IMR-90 (cell line): Measurements from ENCODE around the gene GLYAT. TPM values are rescaled to one million over a fixed set of nuclear protein-coding genes. Genes with fewer than 3 reads are reported as not detected.

Source experiments
- ATAC-seq: fragments of 200-7000 bp; cut with Tn5 transposase; 2 replicates; pipeline ENCODE4 v1.9.1; 2020; ENCODE audit warnings: low read depth, mild to moderate bottlenecking, moderate library complexity
- BruUV-seq: library from RNA; stranded (reverse); fragments of 400-500 nt; replicated peaks from 2 replicates; lab custom pipeline; 2021; lab: Mats Ljungman, UMichigan
- CTCF ChIA-PET: fragments of 300-600 bp; formaldehyde crosslinking; extraction: SDS; loops from one replicate; lab custom pipeline; 2021; ENCODE audit warnings: antibody characterized with exemption; lab: Yijun Ruan, JAX
- POLR2A ChIA-PET: fragments of 300-600 bp; sonication (Branson Sonifier 250); formaldehyde crosslinking; loops from one replicate; lab custom pipeline; 2022; ENCODE audit warnings: antibody characterized with exemption; ENCODE audit not compliant: unreplicated experiment; lab: Charles Lee
- DNase-seq: peaks from one replicate; pipeline ENCODE4 v3.0.0; 2013
- H2AFZ ChIP-seq: replicated peaks from 2 replicates; pipeline ENCODE3; 2013; ENCODE audit warnings: low read length, mild to moderate bottlenecking; ENCODE audit not compliant: poor library complexity
- H2AK5ac ChIP-seq: 2 replicates; pipeline ENCODE4 v1.6.1; 2013; ENCODE audit warnings: low read depth, low read length, inconsistent platforms
- H2AK9ac ChIP-seq: replicated peaks from 2 replicates; pipeline ENCODE3; 2013; ENCODE audit warnings: mild to moderate bottlenecking, low read depth, low read length, moderate library complexity; ENCODE audit not compliant: poor library complexity
- H2BK120ac ChIP-seq: 2 replicates; pipeline ENCODE4 v1.6.1; 2013; ENCODE audit warnings: low read depth, low read length, inconsistent platforms
- H2BK15ac ChIP-seq: 3 replicates; pipeline ENCODE4 v1.6.1; 2013; ENCODE audit warnings: low read depth, low read length, inconsistent platforms
- H2BK20ac ChIP-seq: 2 replicates; pipeline ENCODE4 v1.6.1; 2013; ENCODE audit warnings: low read depth, mild to moderate bottlenecking, inconsistent platforms, low read length, moderate library complexity
- H2BK5ac ChIP-seq: 2 replicates; pipeline ENCODE4 v1.6.1; 2013; ENCODE audit warnings: mild to moderate bottlenecking, low read depth, low read length, inconsistent platforms; ENCODE audit not compliant: poor library complexity, severe bottlenecking
- H3K14ac ChIP-seq: replicated peaks from 2 replicates; pipeline ENCODE4 v1.6.1; 2013; ENCODE audit warnings: low read depth, low read length, inconsistent platforms
- H3K18ac ChIP-seq: 2 replicates; pipeline ENCODE4 v1.6.1; 2013; ENCODE audit warnings: low read depth, low read length, control low read depth
- H3K23ac ChIP-seq: 2 replicates; pipeline ENCODE4 v1.6.1; 2013; ENCODE audit warnings: low read depth, low read length, inconsistent platforms
- H3K27ac ChIP-seq: 2 replicates; pipeline ENCODE4 v1.5.1; 2013; ENCODE audit warnings: mild to moderate bottlenecking, control low read depth, low read length; ENCODE audit not compliant: insufficient read depth
- H3K27me3 ChIP-seq: 2 replicates; pipeline ENCODE4 v1.6.1; 2013; ENCODE audit warnings: low read length; ENCODE audit not compliant: control insufficient read depth, insufficient read depth
- H3K36me3 ChIP-seq: 2 replicates; pipeline ENCODE4 v1.6.1; 2013; ENCODE audit warnings: low read length, mixed read lengths; ENCODE audit not compliant: control insufficient read depth, insufficient read depth
- H3K4ac ChIP-seq: 2 replicates; pipeline ENCODE4 v1.6.1; 2013; ENCODE audit warnings: low read depth, low read length, inconsistent platforms
- H3K4me1 ChIP-seq: 2 replicates; pipeline ENCODE4 v1.6.1; 2013; ENCODE audit warnings: low read length, mixed read lengths; ENCODE audit not compliant: control insufficient read depth, insufficient read depth
- H3K4me2 ChIP-seq: 2 replicates; pipeline ENCODE4 v1.6.1; 2013; ENCODE audit warnings: low read depth, mild to moderate bottlenecking, control low read depth, low read length, moderate library complexity
- H3K4me3 ChIP-seq: 2 replicates; pipeline ENCODE4 v1.5.1; 2013; ENCODE audit warnings: low read depth, mild to moderate bottlenecking, control low read depth, low read length, moderate library complexity; ENCODE audit not compliant: insufficient read depth
- H3K56ac ChIP-seq: 2 replicates; pipeline ENCODE4 v1.6.1; 2013; ENCODE audit warnings: low read length, inconsistent platforms; ENCODE audit not compliant: insufficient read depth; ENCODE audit errors: extremely low read depth
- H3K79me1 ChIP-seq, 2 experiments: 2 replicates each; pipeline ENCODE4 v1.6.1; 2013; ENCODE audit warnings: low read length in 2 of 2, inconsistent platforms in 1 of 2, low read depth in 1 of 2
- H3K9ac ChIP-seq: 2 replicates; pipeline ENCODE4 v1.6.1; 2013; ENCODE audit warnings: low read depth, low read length, control low read depth
- H3K9me1 ChIP-seq: 2 replicates; pipeline ENCODE4 v1.6.1; 2013; ENCODE audit warnings: low read length, inconsistent platforms; ENCODE audit not compliant: insufficient read depth
- H3K9me3 ChIP-seq: 2 replicates; pipeline ENCODE4 v1.6.1; 2013; ENCODE audit warnings: low read length; ENCODE audit not compliant: control insufficient read depth, insufficient read depth
- H4K20me1 ChIP-seq: 2 replicates; pipeline ENCODE4 v1.6.1; 2013; ENCODE audit warnings: low read length, inconsistent platforms; ENCODE audit not compliant: insufficient read depth
- H4K5ac ChIP-seq: 2 replicates; pipeline ENCODE4 v1.6.1; 2013; ENCODE audit warnings: mild to moderate bottlenecking, low read depth, low read length, control low read depth
- H4K8ac ChIP-seq, 2 experiments: 2 replicates each; pipeline ENCODE4 v1.6.1; 2013; ENCODE audit warnings: low read depth in 2 of 2, low read length in 2 of 2, control low read depth in 1 of 2, inconsistent platforms in 1 of 2
- H4K91ac ChIP-seq: 2 replicates; pipeline ENCODE4 v1.6.1; 2013; ENCODE audit warnings: low read depth, low read length, inconsistent platforms; ENCODE audit not compliant: insufficient read depth
- BHLHE40 ChIP-seq: fragments of 150-350 bp; IDR thresholded peaks from 2 replicates; pipeline ENCODE4 v1.6.1; 2016; ENCODE audit warnings: mild to moderate bottlenecking, low read depth, low read length
- CEBPB ChIP-seq: IDR thresholded peaks from 2 replicates; pipeline ENCODE4 v1.6.1; 2012; ENCODE audit warnings: low read depth, low read length, improper control_type of control experiment
- CHD1 ChIP-seq: IDR thresholded peaks from 2 replicates; pipeline ENCODE4 v1.6.1; 2012; ENCODE audit warnings: low read depth, low read length, improper control_type of control experiment
- CTCF ChIP-seq: conservative IDR thresholded peaks from 2 replicates; pipeline ENCODE4 v1.5.1; 2012; ENCODE audit warnings: mild to moderate bottlenecking, low read depth, low read length, improper control_type of control experiment
- ELK1 ChIP-seq: fragments of 150-350 bp; IDR thresholded peaks from 2 replicates; pipeline ENCODE4 v1.6.1; 2016; ENCODE audit warnings: low read depth, mild to moderate bottlenecking, low read length, moderate library complexity, borderline replicate concordance
- FOS ChIP-seq: fragments of 150-350 bp; IDR thresholded peaks from 2 replicates; pipeline ENCODE4 v1.6.1; 2016; ENCODE audit warnings: low read depth, low read length
- MAFK ChIP-seq: IDR thresholded peaks from 2 replicates; pipeline ENCODE4 v1.6.1; 2012; ENCODE audit warnings: low read depth, low read length, improper control_type of control experiment
- MAZ ChIP-seq: IDR thresholded peaks from 2 replicates; pipeline ENCODE4 v1.6.1; 2012; ENCODE audit warnings: low read depth, mild to moderate bottlenecking, low read length, improper control_type of control experiment, moderate library complexity, borderline replicate concordance
- MXI1 ChIP-seq: IDR thresholded peaks from 2 replicates; pipeline ENCODE4 v1.6.1; 2012; ENCODE audit warnings: low read depth, mild to moderate bottlenecking, low read length, moderate library complexity, borderline replicate concordance
- NFE2L2 ChIP-seq: fragments of 150-350 bp; IDR thresholded peaks from 2 replicates; pipeline ENCODE4 v1.6.1; 2016; ENCODE audit warnings: low read depth, mild to moderate bottlenecking, low read length
- POLR2A ChIP-seq: IDR thresholded peaks from 2 replicates; pipeline ENCODE4 v1.6.1; 2012; ENCODE audit warnings: mild to moderate bottlenecking, low read depth, low read length
- RAD21 ChIP-seq: IDR thresholded peaks from 2 replicates; pipeline ENCODE4 v1.6.1; 2012; ENCODE audit warnings: low read length, improper control_type of control experiment
- RCOR1 ChIP-seq: IDR thresholded peaks from 2 replicates; pipeline ENCODE4 v1.6.1; 2012; ENCODE audit warnings: mild to moderate bottlenecking, low read length, improper control_type of control experiment; ENCODE audit not compliant: insufficient replicate concordance
- RFX5 ChIP-seq: IDR thresholded peaks from 2 replicates; pipeline ENCODE4 v1.8.0; 2012; ENCODE audit warnings: low read depth, mild to moderate bottlenecking, low read length, moderate library complexity
- SMC3 ChIP-seq: fragments of 150-350 bp; IDR thresholded peaks from 2 replicates; pipeline ENCODE4 v1.6.1; 2016; ENCODE audit warnings: low read depth, mild to moderate bottlenecking, antibody characterized with exemption, low read length, moderate library complexity
- USF2 ChIP-seq: fragments of 150-350 bp; IDR thresholded peaks from 2 replicates; pipeline ENCODE4 v1.6.1; 2017; ENCODE audit warnings: mild to moderate bottlenecking, antibody characterized with exemption, low read length, low read depth
- WGBS, 2 experiments: methylation state at CpG; one replicate each; pipeline versions ENCODE4 v1.1.5 to v1.1.7; 2013; ENCODE audit warnings: missing lambda C conversion rate in 2 of 2; ENCODE audit not compliant: insufficient read length in 1 of 2; ENCODE audit errors: extremely low coverage in 2 of 2; 5-methylcytosine and 5-hydroxymethylcytosine counted together
- dilution Hi-C: fragments of 300-500 bp; cut with HindIII; formaldehyde crosslinking; loops from one replicate; pipeline ENCODE4 v1.14.3; 2018; ENCODE audit warnings: low sequenced_read_pairs; ENCODE audit not compliant: unreplicated experiment
- in situ Hi-C: fragments of 300-500 bp; cut with MboI; formaldehyde crosslinking; loops from 3 replicates; pipeline ENCODE4 v1.14.3; 2019; ENCODE audit warnings: low sequenced_read_pairs, inconsistent platforms, mixed read lengths
- intact Hi-C: fragments of 100-400 bp; cut with micrococcal nuclease; formaldehyde crosslinking; loops from 2 replicates; pipeline ENCODE4 v1.10.0; 2022
- polyA plus RNA-seq, 3 experiments: library from polyadenylated mRNA; depleted of rRNA; stranded (reverse); fragments of >200 nt; gene quantifications; 2 replicates each; pipeline ENCODE4 v1.2.3, GENCODE V29; 2012; ENCODE audit warnings: low replicate concordance in 1 of 3
- total RNA-seq: library from RNA; depleted of rRNA; stranded (reverse); fragments of >200 nt; gene quantifications from 2 replicates; pipeline ENCODE4 v1.2.3, GENCODE V29; 2012

Gene GLYAT
- total and polyA plus RNA-seq, 2 of the 4 experiments (the other 2 are of a cell fraction) = not detected

GRCh38 chr11:58780578-58780977, 48.8 kb upstream of the GLYAT start:
- in situ Hi-C loops = no loop called here
- Histone ChIP-seq H3K27me3 (no peaks in the 10 kb centered on the region), H3K18ac (no peak overlapping the region), H3K4me3 (no peak overlapping the region), H3K56ac (no peak overlapping the region), H4K20me1 (no peaks in the 10 kb centered on the region), H3K14ac (no peak overlapping the region), H3K4me1 (no peaks in the 10 kb centered on the region), H2AK9ac (no peak overlapping the region), H2AFZ (no peak overlapping the region), H2BK120ac (no peak overlapping the region), H3K9me1 (no peaks in the 10 kb centered on the region), H3K9ac (no peak overlapping the region), H2AK5ac (no peak overlapping the region), H4K91ac (no peak overlapping the region), H3K36me3 (no peaks in the 10 kb centered on the region), H3K23ac (no peak overlapping the region), H2BK5ac (no peak overlapping the region), H2BK20ac (no peak overlapping the region), H2BK15ac (no peak overlapping the region), H3K9me3 (no peaks in the 10 kb centered on the region), H3K4me2 (no peak overlapping the region), H3K79me1 (no peaks in the 10 kb centered on the region), H4K5ac (no peak overlapping the region), H3K4ac (no peak overlapping the region), H4K8ac (no peak overlapping the region), H3K27ac (no peak overlapping the region)
- ChIA-PET CTCF (no interaction called here), POLR2A (no interaction called here)
- no peak for TF ChIP-seq RAD21
- TF ChIP-seq CEBPB = no peak
- no peak for TF ChIP-seq RCOR1
- no peak for TF ChIP-seq POLR2A
- no peak for TF ChIP-seq USF2
- no peak for TF ChIP-seq MXI1
- no peak for TF ChIP-seq SMC3
- no peak for TF ChIP-seq CTCF
- TF ChIP-seq FOS = no peak
- no peak for TF ChIP-seq BHLHE40
- no peak for TF ChIP-seq NFE2L2
- no peak for TF ChIP-seq RFX5
- no peak for TF ChIP-seq CHD1
- TF ChIP-seq MAFK = no peak
- no peak for TF ChIP-seq MAZ
- no peak for TF ChIP-seq ELK1
- intact Hi-C loops = no loop called here
- DNase-seq (no peak), ATAC-seq (no peak)
- no TSS peak for BruUV-seq
- WGBS, 2 experiments = 80% methylated on average over 1 of the region's 3 CpGs; no CpG with 5 or more reads in 1 of the 2 experiments
- dilution Hi-C loops = no loop called here
